ENCODE results near the gene TPP1.
A peak's percentile ranks its signal among the peaks of the same experiment; 100 is the strongest.

Gene TPP1

GRCh38 chr11:6608011-6608410 lies 11.2 kb downstream of the TPP1 start:
- FAIRE-seq (no peak), DNase-seq (ENCODE audit: insufficient read length, low spot score) (no peak)
- TF ChIP-seq POU2F2 (IDR thresholded peaks at IDR 0.05; ENCODE audit: low read depth, low read length) (no peak), POLR2A (IDR thresholded peaks at IDR 0.05; ENCODE audit: low read depth, low read length) (0 out of 2 replicates have a peak, but pooled peaks have one; percentile 8), POLR2AphosphoS5 (IDR thresholded peaks at IDR 0.05; ENCODE audit: low read depth, low read length) (no peak), PAX5 (IDR thresholded peaks at IDR 0.05; ENCODE audit: insufficient read depth, low read length, severe bottlenecking) (no peak), SPI1 (IDR thresholded peaks at IDR 0.05; ENCODE audit: low read depth, low read length) (no peak), TAF1 (IDR thresholded peaks at IDR 0.05; ENCODE audit: low read depth, low read length) (no peak)

GRCh38 chr11:6607190-6607795 lies 11.9 kb downstream of the TPP1 start:
- DNase-seq (ENCODE audit: insufficient read length, low spot score) (no peak), FAIRE-seq (no peak)
- TF ChIP-seq POLR2AphosphoS5 (IDR thresholded peaks at IDR 0.05; ENCODE audit: low read depth, low read length) (no peak), POLR2A (IDR thresholded peaks at IDR 0.05; ENCODE audit: low read depth, low read length) (no peak), POU2F2 (IDR thresholded peaks at IDR 0.05; ENCODE audit: low read depth, low read length) (no peak)

GRCh38 chr11:6606471-6607189 lies 12.6 kb downstream of the TPP1 start:
- DNase-seq (ENCODE audit: insufficient read length, low spot score) (no peak), FAIRE-seq (peak; percentile 84)
- TF ChIP-seq POLR2AphosphoS5 (IDR thresholded peaks at IDR 0.05; ENCODE audit: low read depth, low read length) (peak; percentile 34; the same call in 1 of the 2 replicates), TAF1 (IDR thresholded peaks at IDR 0.05; ENCODE audit: low read depth, low read length) (0 out of 2 replicates have a peak, but pooled peaks have one; percentile 12), POU2F2 (IDR thresholded peaks at IDR 0.05; ENCODE audit: low read depth, low read length) (peak; percentile 65), SPI1 (IDR thresholded peaks at IDR 0.05; ENCODE audit: low read depth, low read length) (no peak), PAX5 (IDR thresholded peaks at IDR 0.05; ENCODE audit: insufficient read depth, low read length, severe bottlenecking) (no peak), POLR2A (IDR thresholded peaks at IDR 0.05; ENCODE audit: low read depth, low read length) (peak; percentile 66; the same call in 1 of the 2 replicates)

- DNase-seq (ENCODE audit: insufficient read length, low spot score) (no peak), FAIRE-seq (peak; percentile 45)
- TF ChIP-seq PAX5 (IDR thresholded peaks at IDR 0.05; ENCODE audit: insufficient read depth, low read length, severe bottlenecking): no peak
- TF ChIP-seq POLR2A (IDR thresholded peaks at IDR 0.05; ENCODE audit: low read depth, low read length): no peak
- TF ChIP-seq POU2F2 (IDR thresholded peaks at IDR 0.05; ENCODE audit: low read depth, low read length): no peak
- TF ChIP-seq SPI1 (IDR thresholded peaks at IDR 0.05; ENCODE audit: low read depth, low read length): 0 out of 2 replicates have a peak, but pooled peaks have one; percentile 20
- TF ChIP-seq POLR2AphosphoS5 (IDR thresholded peaks at IDR 0.05; ENCODE audit: low read depth, low read length): no peak
These were observed 14.4 kb downstream of the TPP1 start for GRCh38 chr11:6604790-6605189.

- FAIRE-seq: peak; percentile 92
- DNase-seq (ENCODE audit: insufficient read length, low spot score): no peak
- peak; percentile 36; the same call in 1 of the 2 replicates for TF ChIP-seq TAF1 (IDR thresholded peaks at IDR 0.05; ENCODE audit: low read depth, low read length)
- TF ChIP-seq POLR2AphosphoS5 (IDR thresholded peaks at IDR 0.05; ENCODE audit: low read depth, low read length): 0 out of 2 replicates have a peak, but pooled peaks have one; percentile 41
- TF ChIP-seq PAX5 (IDR thresholded peaks at IDR 0.05; ENCODE audit: insufficient read depth, low read length, severe bottlenecking): no peak
These were observed 15.1 kb downstream of the TPP1 start for GRCh38 chr11:6604081-6604626.

GRCh38 chr11:6603287-6604080 lies 15.7 kb downstream of the TPP1 start, which contains the start of the genes ILK and RRP8:
TSS of gene ILK (plus strand) at chr11:6603774. CDS start at chr11:6604272, 498 bp downstream.
TSS of gene RRP8 (minus strand) at chr11:6603616. CDS start at chr11:6603502, 114 bp downstream.
- DNase-seq (ENCODE audit: insufficient read length, low spot score): peak; percentile 89
- peak; percentile 52; the same call in 1 of the 2 replicates for TF ChIP-seq POLR2AphosphoS5 (IDR thresholded peaks at IDR 0.05; ENCODE audit: low read depth, low read length)
- TF ChIP-seq SPI1 (IDR thresholded peaks at IDR 0.05; ENCODE audit: low read depth, low read length): peak; percentile 38; the same call in 1 of the 2 replicates
- TF ChIP-seq POU2F2 (IDR thresholded peaks at IDR 0.05; ENCODE audit: low read depth, low read length): 0 out of 2 replicates have a peak, but pooled peaks have one; percentile 34
- peak; percentile 75 for TF ChIP-seq PAX5 (IDR thresholded peaks at IDR 0.05; ENCODE audit: insufficient read depth, low read length, severe bottlenecking)
- TF ChIP-seq POLR2A (IDR thresholded peaks at IDR 0.05; ENCODE audit: low read depth, low read length): peak; percentile 71; the same call in 1 of the 2 replicates
- TF ChIP-seq TAF1 (IDR thresholded peaks at IDR 0.05; ENCODE audit: low read depth, low read length): peak; percentile 70
- peak; percentile 93 for FAIRE-seq

GRCh38 chr11:6602096-6602940 lies 16.9 kb downstream of the TPP1 start:
- FAIRE-seq (no peak), DNase-seq (ENCODE audit: insufficient read length, low spot score) (no peak)
- no peak for TF ChIP-seq POLR2AphosphoS5 (IDR thresholded peaks at IDR 0.05; ENCODE audit: low read depth, low read length)

- no peak for FAIRE-seq
- TF ChIP-seq SPI1 (IDR thresholded peaks at IDR 0.05; ENCODE audit: low read depth, low read length): no peak
- no peak for TF ChIP-seq POLR2AphosphoS5 (IDR thresholded peaks at IDR 0.05; ENCODE audit: low read depth, low read length)
- no peak for TF ChIP-seq TAF1 (IDR thresholded peaks at IDR 0.05; ENCODE audit: low read depth, low read length)
- TF ChIP-seq POU2F2 (IDR thresholded peaks at IDR 0.05; ENCODE audit: low read depth, low read length): no peak
- no peak for TF ChIP-seq PAX5 (IDR thresholded peaks at IDR 0.05; ENCODE audit: insufficient read depth, low read length, severe bottlenecking)
- no peak for DNase-seq (ENCODE audit: insufficient read length, low spot score)
These were observed 18.2 kb downstream of the TPP1 start for GRCh38 chr11:6601041-6601461.

All from GM12891 (cell line).